OCI-LY7 (cell line): ENCODE measurements around the gene COQ8A. TPM values are rescaled to one million over a fixed set of nuclear protein-coding genes. Genes with fewer than 3 reads are reported as not detected.

Source experiments
- BruUV-seq: library from RNA; stranded (reverse); fragments of 400-500 nt; replicated peaks from 2 replicates; lab custom pipeline; 2021; lab: Mats Ljungman, UMichigan
- CTCF ChIA-PET: fragments of 300-600 bp; sonication (Branson Sonifier 250); formaldehyde crosslinking; loops from one replicate; lab custom pipeline; 2022; ENCODE audit warnings: antibody characterized with exemption; ENCODE audit not compliant: unreplicated experiment; lab: Charles Lee
- POLR2A ChIA-PET: fragments of 300-600 bp; sonication (Branson Sonifier 250); formaldehyde crosslinking; loops from one replicate; lab custom pipeline; 2022; ENCODE audit warnings: antibody characterized with exemption; lab: Charles Lee
- DNase-seq: peaks from one replicate; pipeline ENCODE4 v3.0.0-alpha.2; 2015; ENCODE audit warnings: low spot score
- H2AFZ ChIP-seq: fragments of 200-600 bp; sonication (generic), shearing (Covaris generic); 2 replicates; pipeline ENCODE4 v1.6.1; 2014; ENCODE audit warnings: mild to moderate bottlenecking, antibody characterized with exemption, low read length, moderate library complexity
- H3K27ac ChIP-seq: fragments of 200-600 bp; sonication (generic); 2 replicates; pipeline ENCODE4 v1.5.1; 2014; ENCODE audit warnings: mixed run types, low read depth, mild to moderate bottlenecking, moderate library complexity, low read length, inconsistent platforms; ENCODE audit not compliant: poor library complexity, severe bottlenecking
- H3K36me3 ChIP-seq: fragments of 200-600 bp; sonication (generic); 2 replicates; pipeline ENCODE4 v1.6.1; 2014; ENCODE audit warnings: mild to moderate bottlenecking, antibody characterized with exemption, low read length, moderate library complexity, mixed read lengths; ENCODE audit not compliant: insufficient read depth
- H3K4me1 ChIP-seq: fragments of 200-600 bp; sonication (generic); 2 replicates; pipeline ENCODE4 v1.5.1; 2014; ENCODE audit warnings: mild to moderate bottlenecking, low read length; ENCODE audit not compliant: insufficient read depth, poor library complexity, severe bottlenecking
- H3K4me2 ChIP-seq: fragments of 200-600 bp; sonication (generic); 2 replicates; pipeline ENCODE4 v1.6.1; 2014; ENCODE audit warnings: mild to moderate bottlenecking, low read length
- H3K4me3 ChIP-seq: fragments of 200-600 bp; sonication (generic); 2 replicates; pipeline ENCODE4 v1.5.1; 2014; ENCODE audit warnings: mild to moderate bottlenecking, low read depth, low read length; ENCODE audit not compliant: poor library complexity, severe bottlenecking
- H3K79me2 ChIP-seq: fragments of 200-600 bp; sonication (generic); 2 replicates; pipeline ENCODE4 v1.6.1; 2016; ENCODE audit warnings: low read depth, mild to moderate bottlenecking, low read length, moderate library complexity, mixed read lengths; ENCODE audit not compliant: insufficient read depth
- H3K9me2 ChIP-seq: fragments of 200-600 bp; sonication (generic); 2 replicates; pipeline ENCODE4 v1.6.1; 2016; ENCODE audit warnings: mild to moderate bottlenecking, low read length, mixed read lengths; ENCODE audit not compliant: insufficient read depth
- H3K9me3 ChIP-seq: fragments of 200-600 bp; sonication (generic); 2 replicates; pipeline ENCODE4 v1.6.1; 2014; ENCODE audit warnings: mild to moderate bottlenecking, mixed run types, low read length, mixed read lengths
- H4K20me1 ChIP-seq: fragments of 200-600 bp; sonication (generic); 2 replicates; pipeline ENCODE4 v1.6.1; 2014; ENCODE audit warnings: mild to moderate bottlenecking, antibody characterized with exemption, low read length, moderate library complexity, mixed read lengths; ENCODE audit not compliant: insufficient read depth
- CTCF ChIP-seq: fragments of 200-600 bp; sonication (generic); conservative IDR thresholded peaks from 2 replicates; pipeline ENCODE4 v1.5.1; 2014; ENCODE audit warnings: mild to moderate bottlenecking, antibody characterized with exemption, low read length, moderate library complexity, mixed read lengths
- EZH2phosphoT487 ChIP-seq: fragments of 200-600 bp; sonication (generic); IDR thresholded peaks from 2 replicates; pipeline ENCODE4 v1.6.1; 2018; ENCODE audit warnings: low read depth, borderline replicate concordance, mild to moderate bottlenecking, mixed run types, antibody characterized with exemption, low read length, moderate library complexity, mixed read lengths
- intact Hi-C: fragments of 100-400 bp; cut with micrococcal nuclease; formaldehyde crosslinking; loops from one replicate; pipeline ENCODE4 v1.10.0; 2022; ENCODE audit not compliant: unreplicated experiment
- total RNA-seq, 2 experiments: library from RNA; depleted of rRNA in 1 of 2; stranded (reverse); fragments of >200 nt in 1 of 2; shearing (Covaris generic) in 1 of 2; gene quantifications; 2 replicates each; pipeline ENCODE4 v1.2.3, GENCODE V29; 2014 to 2022

COQ8A gene
- total RNA-seq, 2 experiments from 2014 or later: 19.4 to 19.6 TPM

GRCh38 chr1:226964068-226964425 lies 24.0 kb downstream of the COQ8A start:
- Histone ChIP-seq H3K4me2 (no peak overlapping the region), H3K4me3 (no peak overlapping the region), H3K79me2 (no peaks in the 10 kb centered on the region), H2AFZ (no peak overlapping the region), H3K4me1 (peaks cover 3% of the 10 kb centered on the region), H3K36me3 (no peaks in the 10 kb centered on the region), H3K27ac (no peak overlapping the region), H3K9me2 (no peaks in the 10 kb centered on the region), H4K20me1 (no peaks in the 10 kb centered on the region), H3K9me3 (no peaks in the 10 kb centered on the region; the same call in 1 of the 2 replicates)
- TF ChIP-seq EZH2phosphoT487 (no peak), CTCF (no peak)
- DNase-seq: no peak
- ChIA-PET CTCF (no interaction called here), POLR2A (no interaction called here)
- BruUV-seq: no TSS peak
- intact Hi-C loops: no loop called here

- H3K4me3 ChIP-seq: no peak overlapping the region
- CTCF ChIA-PET: no interaction called here
- no peaks in the 10 kb centered on the region for H3K9me2 ChIP-seq
- H3K36me3 ChIP-seq: no peaks in the 10 kb centered on the region
- peaks cover 3% of the 10 kb centered on the region for H3K4me1 ChIP-seq
- no peak for DNase-seq
- H3K27ac ChIP-seq: no peak overlapping the region
- POLR2A ChIA-PET: interaction anchor here (1.1 kb wide), 1 partner anchor 69 kb away, joined by 3 read pairs; no protein-coding TSS in a partner anchor
- no peaks in the 10 kb centered on the region; the same call in 1 of the 2 replicates for H3K9me3 ChIP-seq
- intact Hi-C loops: no loop called here
- no peaks in the 10 kb centered on the region for H4K20me1 ChIP-seq
- no peak overlapping the region for H2AFZ ChIP-seq
- H3K79me2 ChIP-seq: no peaks in the 10 kb centered on the region
- no peak overlapping the region for H3K4me2 ChIP-seq
- BruUV-seq: no TSS peak
- TF ChIP-seq CTCF (no peak), EZH2phosphoT487 (no peak)
Observed at GRCh38 chr1:226964611-226965486, 24.8 kb downstream of the COQ8A start.
